HUES48 (cell line): Measurements from ENCODE around the gene LRCH4.

ENCODE experiments used
- H3K27ac ChIP-seq: one replicate; pipeline ENCODE4 v1.7.0; 2013; ENCODE audit warnings: low read depth, low read length, inconsistent platforms
- H3K27me3 ChIP-seq: 2 replicates; pipeline ENCODE4 v1.6.1; 2013; ENCODE audit warnings: mild to moderate bottlenecking, low read length; ENCODE audit not compliant: control insufficient read depth, insufficient read depth
- H3K36me3 ChIP-seq: 2 replicates; pipeline ENCODE4 v1.6.1; 2013; ENCODE audit warnings: low read length; ENCODE audit not compliant: control insufficient read depth, insufficient read depth
- H3K4me1 ChIP-seq: 2 replicates; pipeline ENCODE4 v1.6.1; 2013; ENCODE audit warnings: mild to moderate bottlenecking, low read length; ENCODE audit not compliant: control insufficient read depth, insufficient read depth
- H3K4me3 ChIP-seq: 2 replicates; pipeline ENCODE4 v1.5.1; 2013; ENCODE audit warnings: mild to moderate bottlenecking, low read depth, low read length
- H3K9ac ChIP-seq: 2 replicates; pipeline ENCODE4 v1.6.1; 2013; ENCODE audit warnings: mild to moderate bottlenecking, low read depth, low read length, moderate library complexity
- H3K9me3 ChIP-seq: 2 replicates; pipeline ENCODE4 v1.6.1; 2013; ENCODE audit warnings: low read length; ENCODE audit not compliant: control insufficient read depth, insufficient read depth

LRCH4 gene

DNA sequence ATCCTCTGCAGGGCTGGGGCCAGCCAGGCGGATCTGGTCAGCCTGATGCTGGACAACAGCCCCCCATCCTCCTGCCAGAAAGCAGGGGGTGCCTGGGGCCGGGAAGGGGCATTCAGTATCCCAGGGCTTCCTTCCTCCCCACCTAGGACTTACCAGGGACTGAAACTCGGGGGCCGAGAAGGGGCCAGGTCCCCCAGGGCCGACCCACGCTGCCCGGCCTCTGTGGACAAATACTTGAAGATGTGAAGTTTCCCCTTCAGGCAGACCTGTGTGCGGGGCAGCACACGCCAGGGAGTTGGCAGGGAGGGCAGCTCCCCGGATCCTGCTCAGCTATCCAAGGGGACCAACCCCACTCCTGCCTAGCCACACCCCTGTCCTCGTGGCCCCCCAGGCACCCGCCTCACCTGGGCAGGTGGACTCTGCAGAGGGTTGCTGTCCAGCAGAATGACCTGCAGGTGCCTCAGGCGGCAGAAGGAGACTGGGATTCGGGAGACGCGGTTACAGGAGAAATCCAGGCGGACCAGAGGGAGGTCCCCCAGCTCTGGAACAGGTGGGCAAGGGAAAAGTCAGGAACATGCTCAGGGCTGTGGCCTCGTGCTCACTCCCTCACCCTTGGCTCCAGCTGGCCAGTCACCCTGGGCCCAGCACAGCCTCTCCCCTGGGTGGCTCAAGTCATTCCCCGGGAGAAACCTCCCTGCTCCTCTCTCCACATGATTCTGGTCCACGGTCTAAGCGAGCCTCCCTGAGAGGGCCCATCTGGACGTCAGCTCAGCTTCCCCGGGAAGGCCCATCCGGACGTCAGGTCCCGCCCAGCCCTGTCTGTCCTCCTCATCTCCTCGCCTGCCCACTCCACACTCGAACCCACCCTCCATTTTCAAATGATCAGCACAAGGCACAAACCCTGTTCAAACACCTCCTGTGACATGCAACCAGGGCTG, 7.4 kb downstream of the LRCH4 start:
- H3K9ac ChIP-seq = no peak overlapping the region
- peaks cover 3% of the 10 kb centered on the region for H3K4me1 ChIP-seq
- H3K27ac ChIP-seq = no peak overlapping the region
- H3K9me3 ChIP-seq = no peaks in the 10 kb centered on the region
- H3K36me3 ChIP-seq = peaks cover 58% of the 10 kb centered on the region
- H3K4me3 ChIP-seq = no peak overlapping the region
- no peaks in the 10 kb centered on the region for H3K27me3 ChIP-seq

DNA sequence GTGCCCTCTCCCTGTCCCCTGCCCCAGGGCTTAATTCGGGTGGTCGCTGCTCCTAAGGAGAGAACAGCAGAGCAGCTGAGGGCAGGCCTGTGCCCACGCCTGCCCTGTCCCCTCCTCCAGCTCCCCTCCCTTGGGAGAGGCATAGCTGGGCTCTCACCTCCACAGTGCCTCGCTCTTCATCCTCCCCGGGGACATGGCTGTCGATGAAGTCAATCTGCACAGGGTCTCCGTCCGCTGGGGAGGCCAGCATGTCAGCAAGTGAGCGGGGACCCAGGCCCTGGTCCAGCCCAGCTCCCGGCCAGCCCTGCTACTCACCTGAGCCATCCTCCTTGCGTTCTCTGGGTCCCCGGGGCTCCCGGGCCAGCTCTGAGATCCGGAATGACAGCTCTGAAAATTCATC, 8.4 kb downstream of the LRCH4 start:
- no peaks in the 10 kb centered on the region for H3K9me3 ChIP-seq
- peaks cover 2% of the 10 kb centered on the region; the same call in 1 of the 2 replicates for H3K4me1 ChIP-seq
- peaks cover 58% of the 10 kb centered on the region for H3K36me3 ChIP-seq
- no peaks in the 10 kb centered on the region for H3K27me3 ChIP-seq
- no peak overlapping the region for H3K9ac ChIP-seq
- H3K27ac ChIP-seq = no peak overlapping the region
- H3K4me3 ChIP-seq = no peak overlapping the region

DNA sequence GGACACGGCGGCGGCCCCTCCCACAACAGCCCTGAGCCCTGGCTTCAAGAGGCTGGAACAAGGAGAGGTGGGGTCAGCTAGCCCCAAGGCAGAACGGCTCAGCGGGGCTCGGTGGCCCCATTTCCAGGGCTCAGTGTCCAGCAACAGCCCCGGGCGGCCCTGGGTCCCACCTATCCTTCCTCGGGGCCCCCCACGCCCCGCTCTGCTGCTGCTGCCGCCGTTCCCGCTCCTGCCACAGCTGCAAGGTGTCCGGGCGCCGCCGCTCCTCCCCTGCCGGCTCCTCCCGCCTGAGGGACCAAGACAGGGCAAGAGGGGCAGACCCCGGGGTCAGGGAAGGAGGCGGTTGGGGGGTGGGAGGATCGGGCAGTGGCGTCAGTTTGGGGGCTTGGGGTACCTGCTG, 8.8 kb downstream of the LRCH4 start:
- H3K9ac ChIP-seq = no peak overlapping the region
- no peaks in the 10 kb centered on the region for H3K27me3 ChIP-seq
- peaks cover 56% of the 10 kb centered on the region for H3K36me3 ChIP-seq
- no peaks in the 10 kb centered on the region for H3K9me3 ChIP-seq
- no peak overlapping the region for H3K27ac ChIP-seq
- peaks cover 5% of the 10 kb centered on the region for H3K4me1 ChIP-seq
- no peak overlapping the region for H3K4me3 ChIP-seq

DNA sequence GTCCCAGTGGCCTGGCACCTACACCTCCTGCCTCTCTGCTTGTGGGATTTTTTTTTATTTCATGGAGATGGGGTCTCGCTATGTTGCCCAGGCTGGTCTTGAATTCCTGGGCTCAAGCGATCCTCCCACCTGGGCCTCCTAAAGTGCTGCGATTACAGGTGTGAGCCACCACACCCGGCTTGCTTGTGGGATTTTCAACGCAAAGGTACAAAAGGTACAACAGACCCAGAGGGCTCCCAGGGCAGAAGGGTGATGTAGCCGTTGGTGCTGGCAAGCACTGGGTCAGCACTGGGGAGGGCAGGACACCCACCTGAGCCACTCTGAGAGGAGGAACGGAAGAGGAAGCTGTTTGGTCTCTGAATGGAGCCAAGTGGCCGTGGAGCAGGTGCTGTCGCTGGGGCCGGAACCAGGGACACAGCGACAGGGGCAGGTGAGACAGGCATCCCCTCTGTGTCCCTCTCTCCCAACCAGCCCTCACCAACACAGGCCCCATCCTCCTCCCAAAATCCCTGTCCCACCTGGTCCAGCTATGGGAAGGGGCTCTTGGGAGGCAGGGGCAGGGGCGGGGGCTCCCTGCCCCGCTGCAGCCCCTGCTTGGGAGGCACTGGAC, 9.4 kb downstream of the LRCH4 start:
- no peak overlapping the region for H3K9ac ChIP-seq
- H3K4me3 ChIP-seq = no peak overlapping the region
- H3K36me3 ChIP-seq = peaks cover 50% of the 10 kb centered on the region
- H3K27me3 ChIP-seq = no peaks in the 10 kb centered on the region
- H3K4me1 ChIP-seq = peaks cover 12% of the 10 kb centered on the region
- no peak overlapping the region for H3K27ac ChIP-seq
- no peaks in the 10 kb centered on the region for H3K9me3 ChIP-seq

DNA sequence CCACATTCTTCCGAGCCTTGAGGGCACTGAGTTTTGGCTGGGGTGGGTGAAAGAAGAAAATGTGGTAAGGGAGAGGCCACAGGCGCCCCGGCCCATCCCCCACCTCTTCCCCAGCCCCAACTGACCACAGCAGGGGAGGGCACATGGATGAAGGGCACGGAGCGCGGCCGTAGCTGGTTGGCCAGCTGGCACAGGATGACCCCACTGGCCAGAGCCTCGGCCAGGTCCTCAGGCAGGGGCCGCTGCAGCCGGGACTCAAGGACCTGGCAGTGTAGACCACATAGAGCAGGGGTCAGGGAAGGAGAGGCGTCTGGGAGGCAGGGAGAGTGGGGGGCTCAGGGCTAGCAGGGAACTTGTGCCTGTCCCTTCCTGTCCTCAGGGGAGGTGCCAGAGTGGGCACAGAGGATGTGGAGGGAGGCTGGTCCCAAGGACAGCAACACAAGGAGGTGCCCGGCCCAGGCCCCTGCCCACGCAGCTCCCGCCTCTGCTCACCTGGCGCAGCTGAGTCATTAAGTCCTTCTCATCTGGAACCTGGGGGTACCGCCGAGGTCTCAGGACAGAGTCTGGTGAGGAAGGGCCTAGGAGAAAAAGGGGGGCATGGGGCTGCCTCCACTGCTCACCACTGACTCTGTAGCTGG, 10.1 kb downstream of the LRCH4 start:
- no peaks in the 10 kb centered on the region for H3K9me3 ChIP-seq
- peaks cover 18% of the 10 kb centered on the region for H3K4me1 ChIP-seq
- no peak overlapping the region for H3K4me3 ChIP-seq
- H3K27me3 ChIP-seq = no peaks in the 10 kb centered on the region
- H3K36me3 ChIP-seq = peaks cover 44% of the 10 kb centered on the region
- no peak overlapping the region for H3K27ac ChIP-seq
- H3K9ac ChIP-seq = no peak overlapping the region

DNA sequence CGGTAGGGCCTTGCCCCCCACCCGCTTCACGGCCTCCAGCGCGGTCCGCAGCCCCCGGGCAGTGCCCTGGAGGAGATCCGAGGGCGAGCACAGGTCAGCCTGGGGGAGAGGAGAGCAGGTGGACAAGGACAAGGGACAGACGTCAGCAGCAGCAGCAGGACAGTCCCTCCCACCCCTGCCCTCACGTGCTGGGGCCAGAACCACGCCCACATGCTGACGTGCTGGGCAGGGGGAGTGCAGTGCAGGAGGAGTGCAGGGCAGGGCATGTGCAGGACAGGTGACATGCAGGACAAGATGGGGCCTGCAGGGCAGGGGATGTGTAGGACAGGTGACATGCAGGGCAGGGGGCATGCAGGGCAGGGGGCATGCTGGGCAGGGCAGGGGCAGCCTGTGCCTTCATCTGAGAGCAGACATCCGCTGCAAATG, 10.7 kb downstream of the LRCH4 start:
- no peak overlapping the region for H3K4me3 ChIP-seq
- H3K9me3 ChIP-seq = no peaks in the 10 kb centered on the region
- peaks cover 37% of the 10 kb centered on the region for H3K36me3 ChIP-seq
- no peak overlapping the region for H3K9ac ChIP-seq
- no peaks in the 10 kb centered on the region for H3K27me3 ChIP-seq
- peaks cover 20% of the 10 kb centered on the region for H3K4me1 ChIP-seq
- H3K27ac ChIP-seq = no peak overlapping the region

DNA sequence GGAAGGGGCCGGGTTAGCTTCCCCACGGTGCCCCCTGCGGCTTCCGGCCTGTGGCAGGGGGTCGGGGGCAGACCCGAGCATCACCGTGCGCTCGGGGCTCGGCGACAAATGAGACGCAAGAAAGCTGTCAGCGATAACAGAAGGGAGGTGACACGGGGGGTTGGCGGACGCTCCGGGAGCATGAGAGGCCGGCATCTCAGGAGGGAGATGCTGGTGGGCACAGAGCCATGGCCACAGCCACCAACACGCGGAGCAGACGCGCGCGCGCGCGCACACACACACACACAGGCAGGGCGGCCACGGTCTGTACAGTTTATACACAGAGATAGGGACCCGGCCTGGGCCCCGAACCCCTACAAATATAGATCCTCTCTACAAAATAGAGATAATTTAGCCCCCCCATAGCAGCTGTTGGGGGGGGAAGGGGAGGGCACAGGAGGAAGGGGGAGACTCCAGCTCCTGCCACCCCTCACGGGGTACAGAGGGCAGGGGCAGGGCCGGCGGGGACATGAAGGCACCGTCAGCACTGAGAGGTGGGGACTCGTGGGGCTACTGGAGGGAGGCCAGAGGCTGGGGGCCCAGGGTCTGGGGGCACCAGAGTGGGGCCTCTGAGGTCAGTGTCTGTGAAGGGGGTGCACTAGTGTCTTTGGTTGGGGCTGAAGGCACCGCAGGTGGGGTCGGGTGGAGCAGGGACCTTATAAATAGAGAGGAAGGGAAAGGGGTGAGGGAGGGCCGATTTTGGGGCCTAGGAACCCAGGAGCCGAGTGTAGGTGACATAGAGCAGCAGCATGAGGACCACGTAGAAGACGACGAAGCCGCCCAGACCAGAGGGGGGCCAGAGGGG, 11.3 kb downstream of the LRCH4 start:
- Histone ChIP-seq H3K27me3 (no peaks in the 10 kb centered on the region), H3K4me3 (no peak overlapping the region), H3K4me1 (peaks cover 24% of the 10 kb centered on the region), H3K27ac (no peak overlapping the region), H3K9me3 (no peaks in the 10 kb centered on the region), H3K9ac (no peak overlapping the region), H3K36me3 (peaks cover 31% of the 10 kb centered on the region)

DNA sequence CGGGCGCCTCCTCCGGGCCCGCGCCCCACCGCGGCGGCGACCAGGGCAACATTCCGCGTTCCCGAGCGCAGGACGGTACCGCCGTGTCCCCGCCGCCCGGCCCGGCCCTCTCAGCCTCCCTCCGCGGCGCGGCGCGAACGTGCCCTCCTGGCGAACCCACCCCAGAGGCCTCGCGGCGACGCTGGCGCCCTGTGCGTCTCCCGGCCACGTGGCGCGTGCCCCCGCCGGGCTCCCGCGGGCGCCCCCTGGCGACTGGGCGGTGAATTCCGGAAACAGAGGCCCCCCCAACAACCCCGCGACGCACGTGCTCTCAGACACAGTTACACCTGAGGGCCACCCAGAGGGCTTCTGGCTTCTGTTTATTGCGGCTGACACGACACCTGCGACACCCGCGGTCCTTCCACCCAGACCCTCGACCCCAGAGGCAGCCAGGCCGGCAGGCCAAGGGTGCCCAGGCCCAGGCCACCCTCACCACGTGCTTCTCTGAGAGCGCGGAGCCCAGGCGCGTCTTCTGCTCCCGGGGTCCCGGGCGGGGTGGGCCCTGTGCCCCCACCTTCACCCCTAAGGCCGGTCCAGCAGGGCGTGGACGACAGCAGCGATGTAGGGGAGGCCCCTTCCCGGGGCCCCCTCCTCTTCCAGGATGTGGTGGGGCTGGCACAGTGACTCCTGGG, 12.1 kb downstream of the LRCH4 start, which contains the start of gene SAP25:
TSS of gene SAP25 (minus strand) at position 210 of the 671 bp plus-strand sequence. CDS start at position 52, 158 bp downstream.
- Histone ChIP-seq H3K4me3 (no peak within 1 kb of the TSS), H3K27ac (no peak within 1 kb of the TSS), H3K9me3 (no peaks in the 10 kb centered on the region), H3K27me3 (no peaks in the 10 kb centered on the region), H3K36me3 (peaks cover 30% of the 10 kb centered on the region), H3K4me1 (peaks cover 24% of the 10 kb centered on the region), H3K9ac (no peak within 1 kb of the TSS)

DNA sequence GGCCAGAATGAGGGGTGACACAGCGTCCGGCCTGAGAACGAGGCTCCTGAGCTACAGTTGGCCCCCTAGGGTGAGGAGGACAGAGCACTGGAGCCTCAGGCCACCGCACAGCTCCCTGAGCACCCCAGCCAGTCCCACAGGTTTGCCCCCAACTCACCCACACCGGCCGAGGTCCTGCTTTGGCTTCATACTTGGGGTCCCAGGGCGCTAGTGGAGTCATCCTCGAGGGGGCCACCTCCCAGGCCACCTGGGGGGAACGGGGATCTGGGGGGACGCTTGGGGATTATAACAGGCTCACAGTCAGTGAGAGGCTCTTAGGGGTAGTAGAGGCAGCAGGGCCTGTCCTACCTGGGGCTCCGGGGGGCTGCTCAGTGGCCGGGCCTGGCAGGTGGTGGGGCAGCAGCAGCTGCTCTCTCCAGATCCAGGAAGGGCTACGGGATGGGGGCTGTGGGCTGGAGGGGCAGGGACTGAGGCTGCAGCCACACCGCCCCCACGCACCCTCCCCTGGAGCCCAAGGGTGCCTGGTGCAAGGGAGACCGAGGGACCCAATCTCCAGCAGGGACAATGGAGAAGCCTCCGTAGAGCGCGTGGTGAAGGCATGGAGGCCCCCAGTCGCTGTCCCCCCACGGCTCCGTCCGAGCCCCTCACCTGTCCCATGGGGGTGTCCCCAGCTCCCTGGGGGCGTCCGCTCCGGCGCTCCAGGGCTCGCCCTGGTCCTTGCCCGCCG, 12.8 kb downstream of the LRCH4 start:
- Histone ChIP-seq H3K4me1 (peaks cover 24% of the 10 kb centered on the region), H3K36me3 (peaks cover 29% of the 10 kb centered on the region), H3K9ac (no peak overlapping the region), H3K4me3 (no peak overlapping the region), H3K27me3 (no peaks in the 10 kb centered on the region), H3K27ac (no peak overlapping the region), H3K9me3 (no peaks in the 10 kb centered on the region)
